Neural crest cell (in vitro differentiated cells): ENCODE data around the gene FBH1. TPM values are rescaled to one million over a fixed set of nuclear protein-coding genes. Genes with fewer than 3 reads are reported as not detected.
"Not testable (repeated sequence)": the region's sequence is repeated elsewhere in the genome, so short reads cannot be mapped to it uniquely, and the experiment has no call there.

Experiments
- DNase-seq: peaks from one replicate; pipeline ENCODE4 v3.0.0; 2021; ENCODE audit warnings: low read depth, mixed read lengths, low spot score
- H3K27ac Mint-ChIP-seq: one replicate; pipeline ENCODE4 v1.8.0; 2021; ENCODE audit warnings: mild to moderate bottlenecking, mixed read lengths; ENCODE audit not compliant: unreplicated experiment
- H3K27me3 Mint-ChIP-seq: 2 replicates; pipeline ENCODE4 v1.8.0; 2021; ENCODE audit warnings: low read depth, mild to moderate bottlenecking, mixed read lengths
- H3K36me3 Mint-ChIP-seq: 2 replicates; pipeline ENCODE4 v1.8.0; 2021; ENCODE audit warnings: low read depth, mild to moderate bottlenecking, mixed read lengths
- H3K4me1 Mint-ChIP-seq: 2 replicates; pipeline ENCODE4 v1.8.0; 2021; ENCODE audit warnings: mixed read lengths
- H3K4me3 Mint-ChIP-seq: one replicate; pipeline ENCODE4 v1.8.0; 2021; ENCODE audit warnings: mild to moderate bottlenecking, mixed read lengths
- H3K9me3 Mint-ChIP-seq: 2 replicates; pipeline ENCODE4 v1.8.0; 2021; ENCODE audit warnings: mixed read lengths
- total RNA-seq: library from RNA; stranded (reverse); gene quantifications from 2 replicates; pipeline ENCODE4 v1.2.1, GENCODE V29; 2021
- TF ChIP-seq, protein P1 (sequence below): fragments of 200-600 bp; sonication (generic); conservative IDR thresholded peaks from 2 replicates; pipeline ENCODE4 v1.5.0; 2021; ENCODE audit warnings: antibody characterized with exemption, mild to moderate bottlenecking

Gene FBH1
- total RNA-seq, 1 donor from 2014 or later: 73.7 TPM

DNA sequence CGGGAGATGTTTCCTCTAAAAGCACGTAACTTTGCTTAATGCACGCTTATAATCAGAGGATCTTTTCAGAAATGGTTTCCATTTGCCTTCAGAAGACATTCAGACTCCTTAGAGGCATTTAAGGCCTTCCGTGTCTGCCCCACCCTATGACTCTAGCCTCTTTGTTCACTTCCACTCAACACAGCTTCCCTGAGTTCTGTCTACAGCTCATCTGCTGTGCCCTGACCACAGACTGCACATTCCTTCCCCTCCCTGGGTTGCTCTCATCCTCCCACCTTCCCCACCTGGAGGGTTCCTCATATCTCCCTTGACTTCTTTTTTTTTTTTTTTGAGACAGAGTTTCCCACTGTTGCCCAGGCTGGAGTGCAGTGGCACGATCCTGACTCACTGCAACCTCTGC, 16.6 kb downstream of the FBH1 start:
- H3K36me3 Mint-ChIP-seq: peaks cover 11% of the 10 kb centered on the region
- H3K9me3 Mint-ChIP-seq: no peaks in the 10 kb centered on the region
- TF ChIP-seq, protein P1, sequence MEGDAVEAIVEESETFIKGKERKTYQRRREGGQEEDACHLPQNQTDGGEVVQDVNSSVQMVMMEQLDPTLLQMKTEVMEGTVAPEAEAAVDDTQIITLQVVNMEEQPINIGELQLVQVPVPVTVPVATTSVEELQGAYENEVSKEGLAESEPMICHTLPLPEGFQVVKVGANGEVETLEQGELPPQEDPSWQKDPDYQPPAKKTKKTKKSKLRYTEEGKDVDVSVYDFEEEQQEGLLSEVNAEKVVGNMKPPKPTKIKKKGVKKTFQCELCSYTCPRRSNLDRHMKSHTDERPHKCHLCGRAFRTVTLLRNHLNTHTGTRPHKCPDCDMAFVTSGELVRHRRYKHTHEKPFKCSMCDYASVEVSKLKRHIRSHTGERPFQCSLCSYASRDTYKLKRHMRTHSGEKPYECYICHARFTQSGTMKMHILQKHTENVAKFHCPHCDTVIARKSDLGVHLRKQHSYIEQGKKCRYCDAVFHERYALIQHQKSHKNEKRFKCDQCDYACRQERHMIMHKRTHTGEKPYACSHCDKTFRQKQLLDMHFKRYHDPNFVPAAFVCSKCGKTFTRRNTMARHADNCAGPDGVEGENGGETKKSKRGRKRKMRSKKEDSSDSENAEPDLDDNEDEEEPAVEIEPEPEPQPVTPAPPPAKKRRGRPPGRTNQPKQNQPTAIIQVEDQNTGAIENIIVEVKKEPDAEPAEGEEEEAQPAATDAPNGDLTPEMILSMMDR: no peak
- H3K27ac Mint-ChIP-seq: no peak overlapping the region
- DNase-seq: no peak
- no peak overlapping the region for H3K4me3 Mint-ChIP-seq
- no peaks in the 10 kb centered on the region for H3K4me1 Mint-ChIP-seq
- H3K27me3 Mint-ChIP-seq: no peaks in the 10 kb centered on the region

DNA sequence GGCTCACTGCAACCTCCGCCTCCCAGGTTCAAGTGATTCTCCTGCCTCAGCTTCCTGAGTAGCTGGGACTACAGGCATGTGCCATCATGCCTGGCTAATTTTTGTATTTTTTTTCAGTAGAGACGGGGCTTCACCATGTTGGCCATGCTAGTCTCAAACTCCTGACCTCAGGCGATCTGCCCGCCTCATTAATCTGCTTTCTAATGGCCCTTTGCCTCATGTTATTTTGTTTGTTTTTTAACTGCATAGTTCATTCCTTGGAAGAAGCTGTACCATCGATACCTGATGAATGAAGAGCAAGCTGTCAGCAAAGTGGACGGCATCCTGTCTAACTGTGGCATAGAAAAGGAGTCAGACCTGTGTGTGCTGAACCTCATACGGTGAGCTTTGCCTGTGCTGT, 18.6 kb downstream of the FBH1 start:
- not testable (repeated sequence) for H3K27ac Mint-ChIP-seq, H3K4me1 Mint-ChIP-seq, DNase-seq, H3K9me3 Mint-ChIP-seq, H3K4me3 Mint-ChIP-seq, H3K27me3 Mint-ChIP-seq
- H3K36me3 Mint-ChIP-seq: peaks cover 15% of the 10 kb centered on the region

DNA sequence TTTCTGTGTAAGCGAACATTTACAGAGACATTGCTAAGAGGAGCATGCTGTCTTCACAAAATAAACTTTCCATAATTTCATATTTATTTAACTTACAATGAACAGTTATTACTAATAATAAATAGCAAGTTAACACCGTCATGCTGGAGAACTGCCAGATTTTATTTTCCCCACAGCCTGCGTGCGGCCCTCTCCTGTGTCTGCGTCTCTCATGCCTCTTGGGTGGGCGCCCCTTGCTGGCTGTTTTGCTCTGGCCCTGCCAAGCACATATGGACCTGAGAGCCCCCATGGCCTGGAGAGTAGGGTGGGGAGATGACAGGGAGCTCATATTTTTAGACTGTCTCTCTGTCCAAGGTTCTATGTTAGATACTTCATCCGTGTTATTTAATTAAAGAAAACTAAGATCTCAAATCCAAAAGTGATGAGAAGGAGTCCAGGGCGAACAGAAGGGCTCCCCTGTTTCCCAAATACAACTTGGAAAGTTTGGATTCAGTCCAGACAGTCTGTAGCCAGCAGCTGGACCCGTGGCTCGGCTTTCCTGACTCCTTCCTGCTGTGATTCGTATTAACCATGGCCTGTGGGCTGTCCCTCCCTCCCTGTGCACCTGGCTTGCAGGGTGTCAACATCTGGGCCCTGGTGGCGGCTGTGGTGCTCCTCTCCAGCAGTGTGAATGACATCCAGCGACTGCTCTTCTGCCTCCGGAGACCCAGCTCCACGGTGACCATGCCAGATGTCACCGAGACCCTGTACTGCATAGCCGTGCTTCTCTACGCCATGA, 20.5 kb downstream of the FBH1 start:
- TF ChIP-seq, protein P1: no peak
- H3K27ac Mint-ChIP-seq: no peak overlapping the region
- no peak for DNase-seq
- H3K27me3 Mint-ChIP-seq: no peaks in the 10 kb centered on the region
- no peaks in the 10 kb centered on the region for H3K4me1 Mint-ChIP-seq
- no peak overlapping the region for H3K4me3 Mint-ChIP-seq
- peaks cover 18% of the 10 kb centered on the region for H3K36me3 Mint-ChIP-seq
- no peaks in the 10 kb centered on the region for H3K9me3 Mint-ChIP-seq

DNA sequence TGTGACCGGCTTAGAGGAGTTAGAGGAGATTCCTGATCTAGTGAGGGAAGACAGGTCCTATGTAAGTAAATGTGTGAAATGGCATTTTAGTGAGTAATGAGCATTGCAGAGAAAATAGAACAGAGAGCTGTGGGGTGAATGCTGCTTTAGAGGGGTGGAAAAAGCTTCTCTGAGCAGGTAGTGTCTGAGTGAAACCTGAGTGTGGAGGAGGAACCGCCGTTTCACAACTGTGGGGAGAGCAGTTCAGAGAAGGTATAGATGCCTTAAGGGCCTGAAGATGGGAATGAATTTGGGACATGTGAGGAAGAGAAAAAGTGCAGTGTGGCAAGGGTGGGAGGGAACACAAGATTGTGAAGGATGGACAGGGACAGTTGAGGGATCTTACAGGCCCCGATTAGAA, 21.6 kb downstream of the FBH1 start:
- Mint-ChIP-seq H3K27ac (no peak overlapping the region), H3K9me3 (no peaks in the 10 kb centered on the region), H3K27me3 (no peaks in the 10 kb centered on the region), H3K4me1 (no peaks in the 10 kb centered on the region), H3K4me3 (no peak overlapping the region), H3K36me3 (peaks cover 24% of the 10 kb centered on the region)
- TF ChIP-seq, protein P1: no peak
- DNase-seq: no peak

DNA sequence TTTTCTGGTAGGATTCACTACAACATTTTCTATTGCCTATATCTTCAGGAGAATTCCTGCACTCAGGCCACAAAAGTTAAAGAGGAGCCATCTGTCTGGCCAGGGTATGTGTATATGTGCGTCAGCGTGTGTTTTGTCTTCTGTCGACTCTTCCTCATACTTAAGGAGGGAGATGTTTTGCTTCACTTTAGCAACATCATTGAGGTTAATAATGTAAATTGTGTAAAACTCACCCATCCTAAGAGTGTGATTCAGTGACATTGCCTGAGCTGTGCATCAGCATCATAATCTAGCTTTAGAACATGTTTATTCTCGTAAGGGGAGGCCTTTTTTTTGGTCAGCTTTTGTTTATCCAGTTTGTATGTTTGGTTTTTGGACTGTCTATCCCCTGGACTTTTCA, 23.7 kb downstream of the FBH1 start:
- DNase-seq: no peak
- Mint-ChIP-seq H3K4me3 (no peak overlapping the region), H3K4me1 (no peaks in the 10 kb centered on the region), H3K9me3 (no peaks in the 10 kb centered on the region), H3K36me3 (peaks cover 23% of the 10 kb centered on the region), H3K27ac (no peak overlapping the region), H3K27me3 (no peaks in the 10 kb centered on the region)
- TF ChIP-seq, protein P1: no peak

DNA sequence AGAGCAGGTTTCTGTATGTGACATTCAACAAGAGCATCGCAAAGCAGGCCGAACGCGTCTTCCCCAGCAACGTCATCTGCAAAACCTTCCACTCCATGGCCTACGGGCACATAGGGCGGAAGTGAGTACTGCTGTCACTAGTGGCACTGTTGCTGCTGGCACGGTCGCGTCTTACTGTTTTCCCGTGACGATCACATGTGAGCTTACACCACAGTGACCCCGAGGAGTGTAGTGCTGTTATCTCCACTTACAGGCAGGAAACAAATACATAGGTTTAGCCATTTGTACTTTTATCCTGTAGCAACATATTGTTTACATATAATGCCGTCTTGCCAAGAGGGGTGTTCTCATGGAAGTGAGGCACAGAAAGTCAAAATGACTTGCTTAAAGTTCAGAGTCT, 25.4 kb downstream of the FBH1 start:
- Mint-ChIP-seq H3K27me3 (no peaks in the 10 kb centered on the region), H3K4me1 (no peaks in the 10 kb centered on the region), H3K4me3 (no peak overlapping the region), H3K27ac (no peak overlapping the region), H3K9me3 (no peaks in the 10 kb centered on the region), H3K36me3 (peaks cover 22% of the 10 kb centered on the region)
- TF ChIP-seq, protein P1: no peak
- no peak for DNase-seq
